ENCODE results near the gene FER. TPM values are rescaled to one million over a fixed set of nuclear protein-coding genes. Genes with fewer than 3 reads are reported as not detected.
"Not testable (repeated sequence)": the region's sequence is repeated elsewhere in the genome, so short reads cannot be mapped to it uniquely, and the experiment has no call there.

FER gene
- total RNA-seq, 2 donors from 2014 or later = 10.8 to 15.7 TPM

DNA sequence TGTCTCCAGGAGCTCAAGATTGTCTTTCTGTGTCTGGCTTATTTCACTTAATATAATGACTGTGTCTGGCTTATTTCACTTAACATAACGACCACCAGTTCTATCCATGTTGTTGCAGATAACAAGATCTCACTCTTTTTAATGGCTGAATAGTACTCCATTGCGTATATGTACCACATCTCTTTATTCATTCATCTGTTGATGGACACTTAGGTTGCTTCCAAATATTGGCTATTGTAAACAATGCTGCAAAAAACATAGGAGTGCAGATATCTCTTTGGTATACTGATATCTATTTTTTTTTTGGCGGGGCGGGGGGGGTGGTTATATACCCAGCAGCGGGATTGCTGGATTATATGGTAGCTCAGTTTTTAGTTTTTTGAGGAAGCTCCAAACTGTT lies 45.5 kb downstream of the FER start:
- TF ChIP-seq, protein P1, sequence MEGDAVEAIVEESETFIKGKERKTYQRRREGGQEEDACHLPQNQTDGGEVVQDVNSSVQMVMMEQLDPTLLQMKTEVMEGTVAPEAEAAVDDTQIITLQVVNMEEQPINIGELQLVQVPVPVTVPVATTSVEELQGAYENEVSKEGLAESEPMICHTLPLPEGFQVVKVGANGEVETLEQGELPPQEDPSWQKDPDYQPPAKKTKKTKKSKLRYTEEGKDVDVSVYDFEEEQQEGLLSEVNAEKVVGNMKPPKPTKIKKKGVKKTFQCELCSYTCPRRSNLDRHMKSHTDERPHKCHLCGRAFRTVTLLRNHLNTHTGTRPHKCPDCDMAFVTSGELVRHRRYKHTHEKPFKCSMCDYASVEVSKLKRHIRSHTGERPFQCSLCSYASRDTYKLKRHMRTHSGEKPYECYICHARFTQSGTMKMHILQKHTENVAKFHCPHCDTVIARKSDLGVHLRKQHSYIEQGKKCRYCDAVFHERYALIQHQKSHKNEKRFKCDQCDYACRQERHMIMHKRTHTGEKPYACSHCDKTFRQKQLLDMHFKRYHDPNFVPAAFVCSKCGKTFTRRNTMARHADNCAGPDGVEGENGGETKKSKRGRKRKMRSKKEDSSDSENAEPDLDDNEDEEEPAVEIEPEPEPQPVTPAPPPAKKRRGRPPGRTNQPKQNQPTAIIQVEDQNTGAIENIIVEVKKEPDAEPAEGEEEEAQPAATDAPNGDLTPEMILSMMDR (IDR thresholded peaks at IDR 0.05) = no peak

DNA sequence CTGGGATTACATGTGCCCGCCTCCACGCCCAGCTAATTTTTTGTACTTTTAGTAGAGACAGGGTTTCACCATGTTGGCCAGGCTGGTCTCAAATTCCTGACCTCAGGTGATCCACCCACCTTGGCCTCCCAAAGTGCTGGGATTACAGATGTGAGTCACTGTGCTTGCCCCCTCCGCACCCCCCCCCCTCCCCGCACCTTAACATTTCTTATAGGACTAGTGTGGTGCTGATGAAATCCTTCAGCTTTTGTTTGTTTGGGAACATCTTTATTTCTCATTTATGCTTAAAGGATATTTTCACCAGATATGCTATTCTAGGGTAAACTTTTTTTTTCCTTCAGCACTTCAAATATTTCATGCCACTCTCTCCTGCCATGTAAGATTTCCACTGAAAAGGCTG lies 46.7 kb downstream of the FER start:
- H3K9me3 ChIP-seq; H3K27me3 ChIP-seq; DNase-seq; H3K4me3 ChIP-seq; H3K36me3 ChIP-seq; H3K4me1 ChIP-seq; intact Hi-C loops (cut with DNase I); H3K9ac ChIP-seq (ENCODE audit: low read depth in 2 of 2, low read length in 2 of 2); H3K27ac ChIP-seq: not testable (repeated sequence)

More for the DNA sequence above, 45.5 kb downstream of the FER start:
- intact Hi-C loops (cut with DNase I) = no loop called here
- no peak overlapping the region for H3K27ac ChIP-seq
- H3K4me3 ChIP-seq = no peak overlapping the region
- H3K27me3 ChIP-seq = no peaks in the 10 kb centered on the region
- DNase-seq = no peak
- H3K4me1 ChIP-seq = no peaks in the 10 kb centered on the region
- no peaks in the 10 kb centered on the region for H3K9me3 ChIP-seq
- H3K36me3 ChIP-seq = no peaks in the 10 kb centered on the region
- no peak overlapping the region for H3K9ac ChIP-seq (ENCODE audit: low read depth in 2 of 2, low read length in 2 of 2)

DNA sequence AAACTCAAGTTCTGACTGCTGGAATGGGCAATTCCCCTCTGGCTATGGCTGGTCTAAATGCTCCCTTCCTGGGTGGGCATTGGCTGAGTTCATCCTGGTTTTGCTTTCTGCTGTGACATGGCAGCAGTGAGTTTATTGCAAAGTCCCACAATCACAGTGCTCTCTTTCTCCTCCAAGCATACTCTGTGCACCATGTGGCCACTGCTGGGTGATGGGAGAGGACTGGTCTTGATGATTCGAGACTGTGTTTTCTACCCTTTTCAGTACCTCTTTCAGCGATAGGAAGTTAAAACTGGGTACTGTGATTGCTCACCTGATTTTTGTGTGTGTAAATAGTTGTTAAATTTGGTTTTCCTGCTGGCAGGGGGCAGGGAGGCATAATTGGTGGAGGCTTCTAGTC lies 49.7 kb downstream of the FER start:
- intact Hi-C loops (cut with DNase I) = no loop called here
- no peaks in the 10 kb centered on the region for H3K27me3 ChIP-seq
- H3K36me3 ChIP-seq = no peaks in the 10 kb centered on the region
- TF ChIP-seq, protein P1 (IDR thresholded peaks at IDR 0.05) = no peak
- DNase-seq = no peak
- no peak overlapping the region for H3K27ac ChIP-seq
- no peak overlapping the region for H3K4me3 ChIP-seq
- no peaks in the 10 kb centered on the region for H3K9me3 ChIP-seq
- H3K9ac ChIP-seq (ENCODE audit: low read depth in 2 of 2, low read length in 2 of 2) = no peak overlapping the region
- no peaks in the 10 kb centered on the region for H3K4me1 ChIP-seq

DNA sequence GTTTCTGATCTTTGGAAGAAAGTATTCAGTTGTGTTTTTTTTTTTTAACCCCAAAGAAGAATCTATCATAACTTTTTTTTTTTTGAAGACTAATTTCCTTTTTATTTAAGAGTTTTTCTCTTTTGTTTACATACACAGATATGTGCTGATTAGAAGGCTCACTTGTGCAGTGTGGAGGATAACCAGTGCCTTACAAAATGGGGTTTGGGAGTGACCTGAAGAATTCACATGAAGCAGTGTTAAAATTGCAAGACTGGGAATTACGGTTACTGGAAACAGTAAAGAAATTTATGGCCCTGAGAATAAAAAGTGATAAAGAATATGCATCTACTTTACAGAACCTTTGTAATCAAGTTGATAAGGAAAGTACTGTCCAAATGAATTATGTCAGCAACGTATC lies 50.3 kb downstream of the FER start:
- intact Hi-C loops (cut with DNase I) = no loop called here
- no peak overlapping the region for H3K27ac ChIP-seq
- no peaks in the 10 kb centered on the region for H3K27me3 ChIP-seq
- H3K4me3 ChIP-seq = no peak overlapping the region
- H3K9ac ChIP-seq (ENCODE audit: low read depth in 2 of 2, low read length in 2 of 2) = no peak overlapping the region
- no peaks in the 10 kb centered on the region for H3K4me1 ChIP-seq
- no peak for DNase-seq
- no peaks in the 10 kb centered on the region for H3K36me3 ChIP-seq
- TF ChIP-seq, protein P1 (IDR thresholded peaks at IDR 0.05) = no peak
- H3K9me3 ChIP-seq = no peaks in the 10 kb centered on the region

DNA sequence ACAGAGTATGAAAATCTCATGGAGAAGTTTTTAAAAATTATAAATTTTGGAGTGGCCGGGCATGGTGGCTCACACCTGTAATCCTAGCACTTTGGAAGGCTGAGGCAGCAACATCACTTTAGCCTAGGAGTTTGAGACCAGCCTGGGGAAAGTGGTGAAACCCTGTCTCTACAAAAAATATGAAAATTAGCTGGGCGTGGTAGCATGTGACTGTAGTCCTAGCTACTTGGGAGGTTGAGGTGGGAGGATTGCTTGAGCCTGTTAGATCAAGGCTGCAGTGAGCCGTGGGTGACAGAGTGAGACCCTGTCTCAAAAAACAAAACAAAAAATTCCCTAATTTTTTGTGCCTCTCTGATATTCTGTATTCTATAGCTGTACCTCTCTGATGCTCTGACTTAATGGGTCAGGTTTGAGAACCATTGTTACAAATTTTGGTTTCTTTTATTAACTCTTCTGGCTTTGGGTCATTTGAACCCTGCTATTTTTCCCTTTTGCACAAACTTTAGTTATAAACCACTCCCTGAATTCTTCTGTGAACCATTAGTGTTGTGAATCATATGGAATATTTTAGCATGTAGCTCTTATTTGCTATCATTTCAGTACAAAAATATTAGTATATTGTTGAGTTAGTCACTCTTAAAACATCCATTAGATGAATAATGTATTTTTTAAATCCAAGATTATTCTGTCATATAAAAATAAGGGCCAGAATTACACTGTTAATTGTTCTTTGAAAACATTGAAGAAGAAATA lies 51.0 kb downstream of the FER start:
- TF ChIP-seq, protein P1 (IDR thresholded peaks at IDR 0.05) = no peak
- no peak overlapping the region for H3K4me3 ChIP-seq
- intact Hi-C loops (cut with DNase I) = no loop called here
- no peaks in the 10 kb centered on the region for H3K4me1 ChIP-seq
- H3K9ac ChIP-seq (ENCODE audit: low read depth in 2 of 2, low read length in 2 of 2) = no peak overlapping the region
- no peaks in the 10 kb centered on the region for H3K27me3 ChIP-seq
- DNase-seq = no peak
- H3K36me3 ChIP-seq = no peaks in the 10 kb centered on the region
- H3K9me3 ChIP-seq = no peaks in the 10 kb centered on the region
- H3K27ac ChIP-seq = no peak overlapping the region

DNA sequence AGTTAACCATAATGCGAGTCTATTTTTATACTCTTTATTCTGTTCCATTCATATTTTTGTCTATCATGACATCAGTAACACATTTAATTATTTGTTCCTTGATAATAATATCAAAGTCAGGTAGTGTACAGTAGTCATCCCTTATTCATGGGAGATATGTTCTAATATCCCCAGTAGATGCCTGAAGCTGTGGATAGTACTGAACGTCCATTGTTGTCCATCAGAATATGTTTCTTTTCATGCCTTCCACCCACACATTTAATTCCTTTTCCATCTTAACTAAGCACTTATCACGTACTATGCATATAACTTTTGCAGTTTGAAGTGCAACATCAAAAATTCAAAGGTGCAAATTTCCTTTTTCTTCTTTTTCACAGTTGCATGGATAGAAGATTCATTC lies 53.6 kb downstream of the FER start:
- H3K36me3 ChIP-seq = no peaks in the 10 kb centered on the region
- H3K27me3 ChIP-seq = no peaks in the 10 kb centered on the region
- TF ChIP-seq, protein P1 (IDR thresholded peaks at IDR 0.05) = no peak
- DNase-seq = no peak
- no peak overlapping the region for H3K9ac ChIP-seq (ENCODE audit: low read depth in 2 of 2, low read length in 2 of 2)
- H3K27ac ChIP-seq = no peak overlapping the region
- no peaks in the 10 kb centered on the region for H3K4me1 ChIP-seq
- no peaks in the 10 kb centered on the region for H3K9me3 ChIP-seq
- intact Hi-C loops (cut with DNase I) = no loop called here
- no peak overlapping the region for H3K4me3 ChIP-seq

Measured in colonic mucosa (tissue), 4 donors.